Measurements from ENCODE around the gene C19orf53.

The C19orf53 gene

DNA sequence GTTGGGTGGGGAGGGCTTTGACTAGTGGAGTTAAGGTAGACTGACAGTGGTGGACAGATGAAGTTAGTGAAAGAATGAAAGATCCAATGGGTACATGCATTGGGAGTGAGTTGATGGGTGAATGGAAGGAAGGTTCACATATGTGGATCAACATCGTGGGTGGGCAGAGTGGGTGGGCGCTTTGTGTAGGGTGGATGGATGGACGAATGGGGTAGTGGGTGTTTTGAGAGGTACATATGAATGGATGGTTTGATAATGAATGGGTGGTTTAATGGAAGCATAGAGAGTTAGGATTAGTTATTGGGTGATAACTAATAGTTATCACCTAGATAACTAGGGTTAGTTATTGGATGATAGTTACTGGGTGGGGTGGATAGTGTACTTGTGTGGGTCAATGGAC lies 32.5 kb downstream of the C19orf53 start:
- H3K4me3 ChIP-seq (ENCODE audit: low read length): no peak overlapping the region
- DNase-seq (ENCODE audit: low read depth): no peak
- TF ChIP-seq, protein P1, sequence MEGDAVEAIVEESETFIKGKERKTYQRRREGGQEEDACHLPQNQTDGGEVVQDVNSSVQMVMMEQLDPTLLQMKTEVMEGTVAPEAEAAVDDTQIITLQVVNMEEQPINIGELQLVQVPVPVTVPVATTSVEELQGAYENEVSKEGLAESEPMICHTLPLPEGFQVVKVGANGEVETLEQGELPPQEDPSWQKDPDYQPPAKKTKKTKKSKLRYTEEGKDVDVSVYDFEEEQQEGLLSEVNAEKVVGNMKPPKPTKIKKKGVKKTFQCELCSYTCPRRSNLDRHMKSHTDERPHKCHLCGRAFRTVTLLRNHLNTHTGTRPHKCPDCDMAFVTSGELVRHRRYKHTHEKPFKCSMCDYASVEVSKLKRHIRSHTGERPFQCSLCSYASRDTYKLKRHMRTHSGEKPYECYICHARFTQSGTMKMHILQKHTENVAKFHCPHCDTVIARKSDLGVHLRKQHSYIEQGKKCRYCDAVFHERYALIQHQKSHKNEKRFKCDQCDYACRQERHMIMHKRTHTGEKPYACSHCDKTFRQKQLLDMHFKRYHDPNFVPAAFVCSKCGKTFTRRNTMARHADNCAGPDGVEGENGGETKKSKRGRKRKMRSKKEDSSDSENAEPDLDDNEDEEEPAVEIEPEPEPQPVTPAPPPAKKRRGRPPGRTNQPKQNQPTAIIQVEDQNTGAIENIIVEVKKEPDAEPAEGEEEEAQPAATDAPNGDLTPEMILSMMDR (conservative IDR thresholded peaks at IDR 0.05; ENCODE audit: low read length): no peak

DNA sequence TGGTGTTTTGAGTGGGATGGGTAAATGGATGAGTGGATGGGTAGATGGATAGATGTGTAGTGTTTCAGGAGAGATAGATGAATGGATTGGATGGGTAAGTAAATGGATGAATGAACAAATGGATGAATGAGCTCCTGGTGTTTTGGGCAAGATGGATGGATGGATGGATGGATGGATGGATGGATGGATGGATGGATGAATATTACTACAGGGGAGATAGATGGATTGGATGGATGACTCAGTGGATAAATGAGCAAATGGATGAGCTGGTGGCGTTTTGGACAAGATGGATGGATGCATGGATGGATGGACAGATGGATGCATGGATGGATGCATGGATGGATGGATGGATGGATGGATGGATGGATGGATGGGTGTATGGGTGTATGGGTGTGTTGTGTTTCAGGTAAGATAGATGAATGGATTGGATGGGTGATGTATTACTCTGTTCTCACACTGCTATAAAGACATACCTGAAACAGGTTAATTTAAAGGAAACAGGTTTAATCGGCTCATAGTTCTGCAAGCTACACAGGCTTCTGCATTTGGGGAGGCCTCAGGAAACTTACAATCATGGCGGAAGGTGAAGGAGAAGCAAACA lies 33.3 kb downstream of the C19orf53 start:
- TF ChIP-seq, protein P1 (conservative IDR thresholded peaks at IDR 0.05; ENCODE audit: low read length): no peak
- no peak for DNase-seq (ENCODE audit: low read depth)
- no peak overlapping the region for H3K4me3 ChIP-seq (ENCODE audit: low read length)

DNA sequence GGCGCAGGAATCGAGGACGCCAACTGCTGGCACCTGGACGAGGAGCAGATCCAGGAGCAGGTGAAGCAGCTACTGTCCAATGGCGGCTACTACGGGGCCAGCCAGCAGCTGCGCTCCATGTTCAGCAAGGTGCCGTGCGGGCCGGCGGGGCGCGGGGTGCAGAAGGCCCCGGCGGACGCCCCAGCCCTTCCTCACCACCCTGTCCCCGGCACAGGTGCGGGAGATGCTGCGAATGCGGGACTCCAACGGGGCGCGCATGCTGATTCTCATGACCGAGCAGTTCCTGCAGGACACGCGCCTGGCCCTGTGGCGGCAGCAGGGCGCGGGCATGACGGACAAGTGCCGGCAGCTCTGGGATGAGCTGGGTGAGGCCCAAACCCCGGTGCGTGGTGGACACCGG lies 34.6 kb downstream of the C19orf53 start:
- DNase-seq (ENCODE audit: low read depth): no peak
- TF ChIP-seq, protein P1 (conservative IDR thresholded peaks at IDR 0.05; ENCODE audit: low read length): no peak
- H3K4me3 ChIP-seq (ENCODE audit: low read length): no peak overlapping the region

DNA sequence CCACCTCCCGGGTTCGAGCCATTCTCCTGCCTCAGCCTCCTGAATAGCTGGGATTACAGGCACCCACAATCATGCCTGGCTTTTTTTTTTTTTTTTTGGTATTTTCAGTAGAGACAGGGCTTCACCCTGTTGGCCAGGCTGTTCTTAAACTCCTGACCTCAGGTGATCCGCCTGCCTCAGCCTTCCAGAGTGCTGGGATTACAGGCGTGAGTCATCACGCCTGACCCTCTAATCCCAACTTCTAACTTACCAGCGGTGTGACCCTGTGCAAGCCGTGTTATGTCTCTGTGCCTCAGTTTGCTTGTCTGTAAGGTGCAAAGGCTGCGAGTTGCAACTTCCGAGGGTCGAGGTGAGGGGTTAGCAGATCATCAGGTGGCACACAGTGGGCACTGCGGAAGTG lies 38.3 kb downstream of the C19orf53 start:
- H3K4me3 ChIP-seq (ENCODE audit: low read length): no peak overlapping the region
- TF ChIP-seq, protein P1 (conservative IDR thresholded peaks at IDR 0.05; ENCODE audit: low read length): no peak
- no peak for DNase-seq (ENCODE audit: low read depth)

DNA sequence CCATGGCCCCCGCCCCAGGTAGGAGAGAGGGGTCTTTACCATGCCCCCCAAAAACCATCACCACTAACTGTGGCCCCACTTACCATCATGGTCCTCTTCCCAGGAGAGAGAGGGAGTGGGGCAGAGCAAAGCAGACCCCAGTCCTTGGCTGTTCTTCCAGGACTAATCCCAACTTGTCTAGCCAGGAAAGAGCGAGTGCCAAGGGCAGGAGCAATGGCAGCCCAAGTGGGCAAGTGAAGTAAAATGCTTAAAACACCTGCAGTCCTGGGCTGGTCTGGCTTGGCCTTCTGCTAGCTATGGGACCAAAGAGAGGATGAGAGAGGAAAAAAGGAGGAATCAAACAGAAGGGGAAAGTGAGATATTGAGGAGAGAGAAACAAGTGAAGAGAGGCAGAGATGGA lies 38.9 kb downstream of the C19orf53 start:
- no peak for DNase-seq (ENCODE audit: low read depth)
- TF ChIP-seq, protein P1 (conservative IDR thresholded peaks at IDR 0.05; ENCODE audit: low read length): no peak
- H3K4me3 ChIP-seq (ENCODE audit: low read length): no peak overlapping the region

DNA sequence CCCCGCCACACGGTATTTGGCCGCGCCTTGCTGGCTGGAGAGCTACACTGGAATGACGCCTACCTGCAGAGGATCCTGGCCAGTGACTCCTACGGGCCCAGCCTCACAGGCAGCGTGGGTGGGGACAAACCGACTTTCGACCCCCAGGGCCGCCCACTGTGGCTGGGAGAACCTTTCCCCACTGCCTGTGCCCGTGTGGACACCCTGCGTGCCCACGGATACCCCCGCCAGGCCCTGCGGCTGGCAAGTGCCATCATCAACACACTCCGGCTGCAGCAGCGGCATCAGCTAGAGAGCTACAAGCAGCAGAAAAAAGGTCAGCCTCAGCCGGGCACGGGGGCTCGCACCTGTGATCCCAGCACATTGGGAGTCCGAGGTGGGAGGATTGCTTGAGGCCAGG lies 40.3 kb downstream of the C19orf53 start:
- TF ChIP-seq, protein P1 (conservative IDR thresholded peaks at IDR 0.05; ENCODE audit: low read length): no peak

DNA sequence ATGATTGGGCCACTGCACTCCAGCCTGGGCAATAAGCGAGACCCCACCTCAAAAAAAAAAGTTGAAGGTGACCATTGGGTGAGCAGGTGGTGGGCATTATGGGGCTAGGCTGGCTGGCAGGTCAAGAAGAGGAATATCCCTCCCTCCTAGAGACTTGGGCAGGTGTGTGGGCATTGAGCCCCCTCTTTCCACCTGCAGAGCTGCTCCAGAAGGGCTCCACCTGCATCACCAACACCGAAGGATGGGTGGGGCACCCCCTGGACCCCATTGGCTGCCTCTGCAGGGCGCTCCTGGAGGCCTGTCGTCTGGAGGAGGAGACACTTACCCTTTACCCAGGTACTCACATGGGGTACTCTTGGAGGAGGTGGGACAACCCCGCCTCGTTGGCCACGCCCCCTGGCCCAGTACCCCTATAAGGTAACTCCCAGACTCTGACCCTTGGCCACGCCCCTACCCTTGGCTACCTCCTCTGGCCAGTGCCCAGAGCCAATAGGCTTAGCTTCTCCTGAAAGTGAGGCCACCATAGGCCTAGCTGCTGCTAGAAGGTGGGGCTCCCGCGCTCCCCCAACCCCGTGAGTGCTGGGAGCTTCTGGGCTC lies 42.9 kb downstream of the C19orf53 start:
- TF ChIP-seq, protein P1 (conservative IDR thresholded peaks at IDR 0.05; ENCODE audit: low read length): no peak
- H3K4me3 ChIP-seq (ENCODE audit: low read length): no peak overlapping the region
- no peak for DNase-seq (ENCODE audit: low read depth)

More for the DNA sequence above, 40.3 kb downstream of the C19orf53 start:
- H3K4me3 ChIP-seq (ENCODE audit: low read length): no peak overlapping the region
- no peak for DNase-seq (ENCODE audit: low read depth)

Measured in AG10803 (cell line).